SU-DHL-6 (cell line): ENCODE results near the gene CLPTM1L.

Experiments used
- H2AFZ ChIP-seq: fragments of 200-600 bp; sonication (generic); 2 replicates; pipeline ENCODE4 v1.6.1; 2014; ENCODE audit warnings: low read depth, mild to moderate bottlenecking, moderate library complexity, mixed read lengths, antibody characterized with exemption, low read length; ENCODE audit not compliant: severe bottlenecking
- H3F3A ChIP-seq: fragments of 200-600 bp; shearing (Covaris generic); 2 replicates; pipeline ENCODE4 v1.6.0; 2016; ENCODE audit warnings: antibody characterized with exemption, mild to moderate bottlenecking; ENCODE audit not compliant: insufficient read depth
- H3K27ac ChIP-seq: fragments of 200-600 bp; sonication (generic); 2 replicates; pipeline ENCODE4 v1.5.1; 2016; ENCODE audit warnings: low read depth, mild to moderate bottlenecking, low read length, moderate library complexity, mixed read lengths
- H3K27me3 ChIP-seq: fragments of 200-600 bp; sonication (generic), shearing (Covaris generic); 2 replicates; pipeline ENCODE4 v1.6.0; 2014; ENCODE audit warnings: mild to moderate bottlenecking, low read length
- H3K36me3 ChIP-seq: fragments of 200-600 bp; sonication (generic); 2 replicates; pipeline ENCODE4 v1.6.1; 2014; ENCODE audit warnings: mild to moderate bottlenecking, low read length, mixed read lengths
- H3K4me2 ChIP-seq: fragments of 300-600, 200-600 bp; shearing (Covaris generic), sonication (generic); 2 replicates; pipeline ENCODE4 v1.6.0; 2014; ENCODE audit warnings: low read length, low read depth, mild to moderate bottlenecking; ENCODE audit not compliant: poor library complexity, severe bottlenecking
- H3K4me3 ChIP-seq: fragments of 200-600 bp; sonication (generic); 2 replicates; pipeline ENCODE4 v1.5.1; 2014; ENCODE audit warnings: antibody characterized with exemption, low read length, mild to moderate bottlenecking, mixed read lengths; ENCODE audit not compliant: insufficient read depth, poor library complexity, severe bottlenecking
- H3K79me2 ChIP-seq: fragments of 200-600 bp; sonication (generic); 2 replicates; pipeline ENCODE4 v1.6.1; 2014; ENCODE audit warnings: mild to moderate bottlenecking, low read length, moderate library complexity; ENCODE audit not compliant: insufficient read depth
- H3K9ac ChIP-seq: fragments of 200-600 bp; sonication (generic); 2 replicates; pipeline ENCODE4 v1.7.0; 2014; ENCODE audit warnings: mild to moderate bottlenecking, low read length
- H3K9me2 ChIP-seq: fragments of 200-600 bp; sonication (generic); replicated peaks from 2 replicates; pipeline ENCODE4 v1.6.1; 2014; ENCODE audit warnings: low read length; ENCODE audit not compliant: insufficient read depth
- H3K9me3 ChIP-seq: fragments of 200-600 bp; sonication (generic); 2 replicates; pipeline ENCODE4 v1.6.1; 2014; ENCODE audit warnings: low read length, mixed read lengths; ENCODE audit not compliant: insufficient read depth
- H4K20me1 ChIP-seq: fragments of 200-600 bp; sonication (generic); 2 replicates; pipeline ENCODE4 v1.6.1; 2014; ENCODE audit warnings: low read depth, mild to moderate bottlenecking, antibody characterized with exemption, low read length, moderate library complexity, mixed read lengths
- EZH2phosphoT487 ChIP-seq: fragments of 200-600 bp; sonication (generic), shearing (Covaris generic); conservative IDR thresholded peaks from 2 replicates; pipeline ENCODE4 v1.6.1; 2018; ENCODE audit warnings: mild to moderate bottlenecking, antibody characterized with exemption, low read length, moderate library complexity, mixed read lengths
- TF ChIP-seq, protein P1 (sequence below): fragments of 200-600 bp; sonication (generic); IDR thresholded peaks from one replicate; pipeline ENCODE4 v1.5.1; 2017; ENCODE audit warnings: antibody characterized with exemption, mild to moderate bottlenecking, low read length, moderate library complexity; ENCODE audit not compliant: insufficient read depth, poor library complexity, severe bottlenecking

Gene CLPTM1L

DNA sequence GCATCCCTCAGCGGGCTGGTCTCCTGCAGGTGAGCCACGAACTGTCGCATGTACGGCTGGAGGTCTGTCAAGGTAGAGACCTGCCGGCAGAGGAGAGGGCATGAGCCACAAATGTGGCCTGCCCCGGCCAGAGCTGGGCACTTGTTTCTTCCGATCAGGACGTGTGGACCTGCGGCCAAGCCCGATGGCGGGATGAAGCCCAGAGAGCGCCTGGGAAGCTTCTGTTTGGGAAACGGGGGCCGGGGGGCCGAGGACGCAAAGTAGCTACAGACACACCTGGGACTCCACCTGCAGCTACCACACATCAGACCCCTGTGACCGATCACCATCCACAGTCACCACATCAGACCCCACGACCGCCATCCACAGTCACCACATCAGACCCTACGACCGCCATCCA, 72.7 kb downstream of the CLPTM1L start:
- H3F3A ChIP-seq = no peaks in the 10 kb centered on the region
- 0 out of 2 replicates have a peak, but pooled peaks cover 4% of the 10 kb centered on the region for H3K36me3 ChIP-seq
- TF ChIP-seq EZH2phosphoT487 = no peak
- TF ChIP-seq, protein P1, sequence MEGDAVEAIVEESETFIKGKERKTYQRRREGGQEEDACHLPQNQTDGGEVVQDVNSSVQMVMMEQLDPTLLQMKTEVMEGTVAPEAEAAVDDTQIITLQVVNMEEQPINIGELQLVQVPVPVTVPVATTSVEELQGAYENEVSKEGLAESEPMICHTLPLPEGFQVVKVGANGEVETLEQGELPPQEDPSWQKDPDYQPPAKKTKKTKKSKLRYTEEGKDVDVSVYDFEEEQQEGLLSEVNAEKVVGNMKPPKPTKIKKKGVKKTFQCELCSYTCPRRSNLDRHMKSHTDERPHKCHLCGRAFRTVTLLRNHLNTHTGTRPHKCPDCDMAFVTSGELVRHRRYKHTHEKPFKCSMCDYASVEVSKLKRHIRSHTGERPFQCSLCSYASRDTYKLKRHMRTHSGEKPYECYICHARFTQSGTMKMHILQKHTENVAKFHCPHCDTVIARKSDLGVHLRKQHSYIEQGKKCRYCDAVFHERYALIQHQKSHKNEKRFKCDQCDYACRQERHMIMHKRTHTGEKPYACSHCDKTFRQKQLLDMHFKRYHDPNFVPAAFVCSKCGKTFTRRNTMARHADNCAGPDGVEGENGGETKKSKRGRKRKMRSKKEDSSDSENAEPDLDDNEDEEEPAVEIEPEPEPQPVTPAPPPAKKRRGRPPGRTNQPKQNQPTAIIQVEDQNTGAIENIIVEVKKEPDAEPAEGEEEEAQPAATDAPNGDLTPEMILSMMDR = no peak
- no peaks in the 10 kb centered on the region for H3K9me2 ChIP-seq
- no peaks in the 10 kb centered on the region for H4K20me1 ChIP-seq
- H3K9ac ChIP-seq = no peak overlapping the region
- no peak overlapping the region for H3K4me2 ChIP-seq
- H3K27me3 ChIP-seq = no peaks in the 10 kb centered on the region
- H3K4me3 ChIP-seq = no peak overlapping the region
- no peak overlapping the region for H2AFZ ChIP-seq
- no peak overlapping the region for H3K27ac ChIP-seq
- no peaks in the 10 kb centered on the region for H3K9me3 ChIP-seq
- peaks cover 20% of the 10 kb centered on the region for H3K79me2 ChIP-seq

DNA sequence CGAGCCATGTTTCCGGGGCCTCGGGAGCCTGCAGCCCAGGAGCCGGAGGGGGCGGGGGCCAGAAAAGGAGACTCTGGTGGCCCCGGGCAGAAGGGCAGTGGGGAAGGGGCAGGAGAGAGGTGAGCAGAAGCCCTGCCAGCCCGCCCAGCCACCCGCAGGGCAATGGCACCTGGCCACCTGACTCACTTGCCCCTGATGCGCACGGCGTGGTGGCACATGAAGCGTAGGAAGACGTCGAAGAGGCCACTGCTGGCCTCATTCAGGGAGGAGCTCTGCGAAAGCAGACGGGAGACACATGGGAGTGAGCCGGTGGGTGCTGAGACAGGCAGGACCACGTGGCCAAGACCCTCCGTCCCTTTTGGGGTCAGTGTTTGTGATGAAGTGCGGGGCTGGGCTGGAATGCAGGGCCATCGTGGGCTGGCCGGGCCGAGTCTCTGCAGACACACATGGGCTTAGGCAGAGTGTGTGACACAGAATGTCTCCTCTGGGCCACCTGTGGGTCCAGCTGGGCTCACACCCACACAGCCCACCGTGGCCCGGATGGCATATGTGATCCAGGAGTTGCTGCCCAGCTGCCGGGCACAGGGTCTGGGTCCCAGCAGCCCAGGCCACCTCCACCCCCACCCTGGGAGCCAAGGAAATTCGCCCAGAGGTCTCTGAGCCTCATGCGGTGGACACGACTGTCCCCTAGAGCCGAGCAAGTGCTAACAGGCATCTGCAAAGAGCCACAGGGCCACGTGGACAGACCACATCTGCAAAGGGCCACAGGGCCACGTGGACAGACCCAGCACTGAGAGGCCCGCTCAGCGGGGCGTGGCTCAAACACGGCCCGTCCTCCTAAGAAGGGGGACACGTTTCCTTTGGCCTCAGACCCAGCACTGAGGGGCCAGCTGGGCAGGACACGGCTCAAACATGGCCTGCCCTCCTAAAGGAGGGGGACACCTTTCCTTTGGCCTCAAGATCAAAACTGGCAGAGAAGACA, 73.7 kb downstream of the CLPTM1L start:
- Histone ChIP-seq H3K4me3 (no peak overlapping the region), H3K27me3 (no peaks in the 10 kb centered on the region), H3F3A (no peaks in the 10 kb centered on the region), H3K9ac (no peak overlapping the region), H4K20me1 (no peaks in the 10 kb centered on the region), H3K9me3 (no peaks in the 10 kb centered on the region), H3K4me2 (no peak overlapping the region), H3K79me2 (peaks cover 20% of the 10 kb centered on the region), H3K36me3 (0 out of 2 replicates have a peak, but pooled peaks cover 4% of the 10 kb centered on the region), H2AFZ (no peak overlapping the region), H3K9me2 (no peaks in the 10 kb centered on the region), H3K27ac (no peak overlapping the region)
- no peak for TF ChIP-seq EZH2phosphoT487
- TF ChIP-seq, protein P1 = no peak

DNA sequence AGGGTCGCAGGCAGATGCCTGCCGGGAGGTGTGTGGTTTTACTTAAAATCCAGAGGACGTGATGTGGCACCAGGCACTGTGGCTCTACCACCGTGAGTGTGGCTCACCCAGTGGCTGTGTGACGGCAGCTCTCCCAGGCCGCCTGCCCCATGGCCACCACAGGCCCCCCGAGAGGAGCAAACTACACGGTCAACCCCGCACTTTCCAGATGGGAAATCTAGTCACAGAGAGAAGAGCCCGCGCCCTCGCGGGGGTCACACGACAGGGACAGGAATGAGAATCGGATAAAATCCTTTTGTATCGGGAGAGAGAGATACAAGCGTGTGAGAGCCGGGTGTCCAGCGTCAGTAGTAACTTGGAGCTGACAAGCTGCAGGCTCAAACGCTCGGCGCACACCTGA, 74.5 kb downstream of the CLPTM1L start:
- H3K4me2 ChIP-seq = no peak overlapping the region
- no peaks in the 10 kb centered on the region for H3K9me2 ChIP-seq
- peaks cover 17% of the 10 kb centered on the region for H3K79me2 ChIP-seq
- no peaks in the 10 kb centered on the region for H3K27me3 ChIP-seq
- H3K4me3 ChIP-seq = no peak overlapping the region
- H4K20me1 ChIP-seq = no peaks in the 10 kb centered on the region
- H3K36me3 ChIP-seq = 0 out of 2 replicates have a peak, but pooled peaks cover 4% of the 10 kb centered on the region
- no peak for TF ChIP-seq EZH2phosphoT487
- TF ChIP-seq, protein P1 = no peak
- no peak overlapping the region for H2AFZ ChIP-seq
- no peak overlapping the region for H3K27ac ChIP-seq
- no peaks in the 10 kb centered on the region for H3K9me3 ChIP-seq
- H3K9ac ChIP-seq = no peak overlapping the region
- no peaks in the 10 kb centered on the region for H3F3A ChIP-seq
